ENCODE data around the gene TBC1D16. TPM values are rescaled to one million over a fixed set of nuclear protein-coding genes. Genes with fewer than 3 reads are reported as not detected.

TBC1D16 gene
- total RNA-seq, 1 experiment from 2014 or later: 55.4 TPM

DNA sequence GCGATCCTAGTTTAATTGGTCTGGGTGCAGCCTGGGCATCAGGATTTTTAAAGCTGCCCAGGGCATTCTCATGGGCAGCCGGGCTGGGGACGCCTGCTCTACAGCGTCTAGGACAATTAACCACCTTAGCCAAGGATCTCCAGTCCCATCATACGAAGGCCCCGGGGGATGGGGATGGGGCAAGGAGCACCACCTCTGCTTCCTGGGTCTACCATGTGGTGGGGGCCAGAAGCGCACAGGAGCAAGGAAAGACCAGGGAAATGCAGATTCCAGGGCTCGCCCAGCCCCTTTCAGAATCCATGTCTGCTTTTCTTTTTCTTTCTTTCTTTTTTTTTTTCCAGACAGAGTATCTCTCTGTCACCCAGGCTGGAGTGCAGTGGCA, 29.3 kb downstream of the TBC1D16 start:
- Histone ChIP-seq H3K36me3 (ENCODE audit: control insufficient read depth, insufficient read depth, low read length) (no peaks in the 10 kb centered on the region; the same call in 1 of the 2 replicates), H3K4me1 (peaks cover 25% of the 10 kb centered on the region), H3K27me3 (replicated peaks; ENCODE audit: control insufficient read depth, insufficient read depth, low read length) (no peaks in the 10 kb centered on the region), H3K9me3 (no peaks in the 10 kb centered on the region), H3K4me3 (ENCODE audit: low read depth, low read length) (no peak overlapping the region)
- H3K27ac Mint-ChIP-seq (ENCODE audit: unreplicated experiment): peak overlapping the region; percentile 87
- POLR2A ChIA-PET: no interaction called here
- H3K4me3 Mint-ChIP-seq (ENCODE audit: unreplicated experiment): peak overlapping the region; percentile 71
- H3K9me3 Mint-ChIP-seq (ENCODE audit: unreplicated experiment): no peaks in the 10 kb centered on the region
- BruUV-seq (replicated peaks): no TSS peak
- no peaks in the 10 kb centered on the region for H3K27me3 Mint-ChIP-seq (ENCODE audit: insufficient read depth, unreplicated experiment)
- peaks cover 18% of the 10 kb centered on the region for H3K4me1 Mint-ChIP-seq (ENCODE audit: low read depth, unreplicated experiment)
- intact Hi-C loops (cut with micrococcal nuclease; ENCODE audit: unreplicated experiment): loop anchor here (1.0 to 5.0 kb wide), 3 partner anchors 30 to 121 kb away; partner anchors contain the start of gene CCDC40
- CTCF ChIA-PET: interaction anchor here (0.6 to 1.5 kb wide), 5 partner anchors 10 to 273 kb away, joined by 3 to 5 read pairs (median 4); no protein-coding TSS in a partner anchor
- no peak for DNase-seq
- peaks cover 17% of the 10 kb centered on the region for H3K36me3 Mint-ChIP-seq (ENCODE audit: insufficient read depth, unreplicated experiment)
- TF ChIP-seq, protein P1, sequence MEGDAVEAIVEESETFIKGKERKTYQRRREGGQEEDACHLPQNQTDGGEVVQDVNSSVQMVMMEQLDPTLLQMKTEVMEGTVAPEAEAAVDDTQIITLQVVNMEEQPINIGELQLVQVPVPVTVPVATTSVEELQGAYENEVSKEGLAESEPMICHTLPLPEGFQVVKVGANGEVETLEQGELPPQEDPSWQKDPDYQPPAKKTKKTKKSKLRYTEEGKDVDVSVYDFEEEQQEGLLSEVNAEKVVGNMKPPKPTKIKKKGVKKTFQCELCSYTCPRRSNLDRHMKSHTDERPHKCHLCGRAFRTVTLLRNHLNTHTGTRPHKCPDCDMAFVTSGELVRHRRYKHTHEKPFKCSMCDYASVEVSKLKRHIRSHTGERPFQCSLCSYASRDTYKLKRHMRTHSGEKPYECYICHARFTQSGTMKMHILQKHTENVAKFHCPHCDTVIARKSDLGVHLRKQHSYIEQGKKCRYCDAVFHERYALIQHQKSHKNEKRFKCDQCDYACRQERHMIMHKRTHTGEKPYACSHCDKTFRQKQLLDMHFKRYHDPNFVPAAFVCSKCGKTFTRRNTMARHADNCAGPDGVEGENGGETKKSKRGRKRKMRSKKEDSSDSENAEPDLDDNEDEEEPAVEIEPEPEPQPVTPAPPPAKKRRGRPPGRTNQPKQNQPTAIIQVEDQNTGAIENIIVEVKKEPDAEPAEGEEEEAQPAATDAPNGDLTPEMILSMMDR (IDR thresholded peaks at IDR 0.05; ENCODE audit: insufficient read depth in 1 of 2, low read depth in 1 of 2, low read length in 1 of 2, severe bottlenecking in 1 of 2, unreplicated experiment in 1 of 2): no peak

DNA sequence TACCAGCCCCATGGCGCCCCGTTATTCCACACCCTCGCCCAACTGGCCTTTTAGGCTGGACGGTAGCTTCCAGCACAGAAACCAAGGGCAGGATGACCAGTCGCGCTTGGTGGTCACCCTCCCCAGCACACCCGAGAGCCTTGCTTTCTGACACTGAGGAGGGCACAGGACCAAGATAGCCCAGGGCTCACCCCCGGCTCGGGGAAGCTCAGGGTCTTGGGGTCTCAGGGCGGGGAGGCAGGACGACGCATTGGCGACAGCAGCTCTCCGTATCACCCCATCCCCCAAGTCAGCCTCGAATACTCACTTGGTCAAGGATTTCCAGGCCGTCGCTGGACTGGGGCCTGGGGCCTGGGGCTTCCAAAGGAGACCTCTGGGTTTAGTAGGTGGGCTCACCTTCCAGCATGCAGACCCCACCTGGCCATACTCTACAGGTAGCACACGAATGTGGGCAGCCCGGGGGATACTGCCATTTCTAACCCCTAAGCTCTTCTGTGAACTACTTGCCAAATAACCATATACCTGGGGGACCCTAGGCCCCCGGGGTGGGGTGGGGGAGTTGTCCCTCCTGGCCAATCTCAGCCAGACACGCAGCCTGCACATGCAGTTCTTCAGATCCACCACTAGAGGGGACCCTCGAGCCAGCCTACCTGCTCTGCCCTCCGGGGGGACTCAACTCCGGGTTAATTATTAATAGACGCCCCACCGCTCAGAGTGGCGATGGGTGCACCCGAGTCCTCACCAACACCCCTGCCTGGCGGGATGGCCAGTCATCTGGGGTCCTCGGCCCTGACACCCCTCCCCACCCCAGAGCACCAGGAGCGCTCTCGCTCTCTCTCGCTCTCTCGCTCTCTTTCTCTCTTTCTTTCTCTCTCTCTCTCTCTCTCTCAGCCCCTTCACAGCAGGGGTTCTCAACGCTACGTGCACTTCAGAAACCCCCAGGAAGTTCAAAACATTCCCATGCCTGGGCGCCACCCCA, 30.0 kb downstream of the TBC1D16 start:
- BruUV-seq (replicated peaks): no TSS peak
- Mint-ChIP-seq H3K4me1 (ENCODE audit: low read depth, unreplicated experiment) (peaks cover 18% of the 10 kb centered on the region), H3K4me3 (ENCODE audit: unreplicated experiment) (peak overlapping the region; percentile 71), H3K9me3 (ENCODE audit: unreplicated experiment) (no peaks in the 10 kb centered on the region), H3K36me3 (ENCODE audit: insufficient read depth, unreplicated experiment) (peaks cover 17% of the 10 kb centered on the region), H3K27ac (ENCODE audit: unreplicated experiment) (peak overlapping the region; percentile 87), H3K27me3 (ENCODE audit: insufficient read depth, unreplicated experiment) (no peaks in the 10 kb centered on the region)
- CTCF ChIA-PET: interaction anchor here (0.6 to 2.4 kb wide), 6 partner anchors 11 to 161 kb away, joined by 3 to 8 read pairs (median 4); no protein-coding TSS in a partner anchor
- Histone ChIP-seq H3K4me3 (ENCODE audit: low read depth, low read length) (no peak overlapping the region), H3K27me3 (replicated peaks; ENCODE audit: control insufficient read depth, insufficient read depth, low read length) (no peaks in the 10 kb centered on the region), H3K9me3 (peaks cover 3% of the 10 kb centered on the region; the same call in 1 of the 2 replicates), H3K36me3 (ENCODE audit: control insufficient read depth, insufficient read depth, low read length) (no peaks in the 10 kb centered on the region; the same call in 1 of the 2 replicates), H3K4me1 (peaks cover 25% of the 10 kb centered on the region)
- intact Hi-C loops (cut with micrococcal nuclease; ENCODE audit: unreplicated experiment): loop anchor here (1.0 to 5.0 kb wide), 3 partner anchors 31 to 122 kb away; partner anchors contain the start of gene CCDC40
- DNase-seq: peak; percentile 80 to 87
- TF ChIP-seq, protein P1 (IDR thresholded peaks at IDR 0.05; ENCODE audit: insufficient read depth in 1 of 2, low read depth in 1 of 2, low read length in 1 of 2, severe bottlenecking in 1 of 2, unreplicated experiment in 1 of 2): peak; percentile 94 to 99
- POLR2A ChIA-PET: interaction anchor here (3.1 kb wide), 1 partner anchor 12 kb away, joined by 9 read pairs; no protein-coding TSS in a partner anchor

DNA sequence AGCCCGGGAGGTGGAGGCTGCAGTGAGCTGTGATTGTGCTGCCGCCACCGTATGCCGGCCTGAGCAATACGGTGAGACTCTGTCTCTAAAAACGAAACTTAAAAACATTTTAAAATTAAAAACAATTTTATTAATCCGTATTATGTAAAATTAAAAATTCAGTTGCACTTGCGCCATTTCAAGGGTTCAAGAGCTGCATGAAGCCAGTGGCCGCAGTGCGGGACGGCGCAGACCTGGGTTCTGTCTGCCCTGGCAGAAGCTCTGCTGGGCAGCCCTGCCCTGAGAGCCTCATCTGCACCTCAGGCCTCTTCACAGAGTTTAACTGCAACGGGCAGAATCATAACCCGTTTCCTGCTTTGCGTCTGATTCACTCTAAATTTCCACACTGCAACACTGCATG, 31.7 kb downstream of the TBC1D16 start:
- no peaks in the 10 kb centered on the region for H3K9me3 Mint-ChIP-seq (ENCODE audit: unreplicated experiment)
- ChIA-PET POLR2A (interaction anchor here (3.1 kb wide), 1 partner anchor 10 kb away, joined by 9 read pairs; no protein-coding TSS in a partner anchor), CTCF (interaction anchor here (2.4 kb wide), 1 partner anchor 10 kb away, joined by 8 read pairs; no protein-coding TSS in a partner anchor)
- peak overlapping the region; percentile 72 for H3K4me3 Mint-ChIP-seq (ENCODE audit: unreplicated experiment)
- no peaks in the 10 kb centered on the region for H3K27me3 Mint-ChIP-seq (ENCODE audit: insufficient read depth, unreplicated experiment)
- H3K4me1 Mint-ChIP-seq (ENCODE audit: low read depth, unreplicated experiment): peaks cover 18% of the 10 kb centered on the region
- no peaks in the 10 kb centered on the region for H3K27me3 ChIP-seq (replicated peaks; ENCODE audit: control insufficient read depth, insufficient read depth, low read length)
- H3K4me3 ChIP-seq (ENCODE audit: low read depth, low read length): no peak overlapping the region
- BruUV-seq (replicated peaks): no TSS peak
- no peak for DNase-seq
- H3K9me3 ChIP-seq: peaks cover 9% of the 10 kb centered on the region; the same call in 1 of the 2 replicates
- H3K27ac Mint-ChIP-seq (ENCODE audit: unreplicated experiment): peak overlapping the region; percentile 97
- intact Hi-C loops (cut with micrococcal nuclease; ENCODE audit: unreplicated experiment): no loop called here
- peaks cover 10% of the 10 kb centered on the region for H3K36me3 Mint-ChIP-seq (ENCODE audit: insufficient read depth, unreplicated experiment)
- H3K36me3 ChIP-seq (ENCODE audit: control insufficient read depth, insufficient read depth, low read length): no peaks in the 10 kb centered on the region
- TF ChIP-seq, protein P1 (IDR thresholded peaks at IDR 0.05; ENCODE audit: insufficient read depth in 1 of 2, low read depth in 1 of 2, low read length in 1 of 2, severe bottlenecking in 1 of 2, unreplicated experiment in 1 of 2): no peak
- peaks cover 25% of the 10 kb centered on the region for H3K4me1 ChIP-seq
